Activated T-cell treated with anti-CD3 and anti-CD28 coated beads for 1 hour (primary cell): Measurements from ENCODE around the gene SCNN1A.

Experiments used
- DNase-seq: peaks from one replicate; pipeline ENCODE4 v3.0.0-alpha.2; 2020; ENCODE audit warnings: low read depth

Gene SCNN1A

DNA sequence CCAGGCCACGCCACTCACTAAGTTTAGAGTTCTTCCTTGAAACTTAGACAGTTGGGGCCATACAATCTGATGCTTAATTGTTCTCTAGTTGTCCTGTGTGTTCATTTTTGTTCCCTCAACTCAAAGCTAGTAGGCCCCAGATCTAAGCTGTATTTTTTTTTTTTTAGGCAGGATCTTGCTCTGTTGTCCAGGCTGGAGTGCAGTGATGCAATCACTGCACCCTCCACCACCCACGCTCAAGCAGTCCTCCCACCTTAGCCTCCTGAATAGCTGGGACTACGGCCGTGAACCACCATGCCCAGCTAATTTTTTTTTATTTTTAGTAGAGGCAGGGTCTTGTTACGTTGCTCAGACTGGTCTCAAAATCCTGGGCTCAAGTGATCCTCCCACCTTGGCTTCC lies 41.0 kb downstream of the SCNN1A start:
- DNase-seq: no peak

GRCh38 chr12:6333566-6333965 lies 41.8 kb downstream of the SCNN1A start:
- no peak for DNase-seq

DNA sequence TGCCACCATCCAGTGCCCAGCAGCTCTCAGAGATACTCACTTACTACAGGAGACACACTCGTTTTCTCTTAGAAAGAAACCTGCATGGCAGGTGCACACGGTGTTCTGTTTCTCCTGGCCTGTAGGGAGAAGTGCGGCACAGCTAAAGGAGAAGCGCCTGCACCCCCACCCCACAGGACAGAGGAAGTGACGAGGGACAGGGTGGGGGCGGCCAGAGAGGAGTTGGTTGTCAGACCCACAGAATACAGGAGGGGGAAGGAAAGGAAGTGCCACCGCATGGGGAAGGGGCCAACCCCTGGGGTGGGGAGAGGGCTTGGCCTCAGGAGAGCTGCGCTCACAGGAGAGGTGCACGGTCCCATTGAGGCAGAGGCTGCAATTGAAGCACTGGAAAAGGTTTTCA lies 42.3 kb downstream of the SCNN1A start:
- DNase-seq: no peak

GRCh38 chr12:6332459-6332858 lies 42.9 kb downstream of the SCNN1A start:
- no peak for DNase-seq

DNA sequence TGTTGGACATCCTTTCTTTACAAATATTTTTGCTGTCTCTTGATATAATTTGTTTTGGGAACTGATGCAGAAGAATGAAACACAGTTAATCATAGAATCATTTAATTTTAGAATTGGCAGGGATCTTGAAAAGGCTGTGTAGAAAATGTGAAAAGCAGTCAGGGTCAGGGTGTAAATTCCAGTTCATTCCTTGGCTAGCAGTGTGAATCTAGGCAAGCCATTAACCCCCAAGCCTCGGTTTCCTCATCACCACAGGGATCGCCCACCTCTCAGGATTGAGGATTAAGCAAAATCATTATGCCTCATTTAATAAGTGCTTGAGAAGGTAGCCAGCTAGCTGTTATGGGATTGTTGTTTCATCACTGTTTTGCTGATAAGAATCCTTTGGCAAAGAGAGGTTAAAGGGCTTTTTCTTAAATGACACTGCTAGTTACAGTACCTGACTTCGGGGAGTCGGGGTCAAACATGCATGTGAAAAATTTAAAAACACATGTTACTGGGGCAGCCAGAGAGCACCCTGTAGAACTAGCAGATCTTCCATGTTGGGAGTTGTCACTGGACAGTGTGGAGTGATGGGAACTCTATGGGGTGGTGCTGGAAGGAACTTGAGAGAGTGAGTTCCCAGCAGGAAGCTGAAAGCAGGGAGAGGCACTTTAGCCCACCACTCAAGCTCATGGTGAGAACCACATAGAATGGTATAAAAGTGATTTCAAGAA lies 44.2 kb downstream of the SCNN1A start:
- no peak for DNase-seq

DNA sequence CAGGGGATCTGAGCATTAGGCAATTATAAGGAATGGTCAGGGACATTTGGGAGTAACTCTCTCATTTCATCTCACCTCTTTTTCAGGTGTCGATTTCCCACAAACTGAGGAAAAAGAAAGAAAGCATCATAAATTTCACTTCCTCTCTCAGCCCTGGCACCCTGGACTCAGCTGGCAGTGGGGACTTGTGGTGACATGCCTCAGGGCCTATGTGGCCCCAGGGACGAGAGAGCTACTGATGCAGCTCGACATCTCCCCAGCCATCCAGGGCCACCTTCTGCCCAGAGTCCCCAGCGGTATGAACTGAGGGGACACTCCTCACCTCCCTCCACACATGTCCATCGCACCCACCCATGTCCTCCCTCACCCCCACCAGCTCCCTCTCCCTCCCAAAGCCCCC lies 45.2 kb downstream of the SCNN1A start:
- no peak for DNase-seq

GRCh38 chr12:6329703-6330064 lies 45.7 kb downstream of the SCNN1A start:
- DNase-seq: no peak

- no peak for DNase-seq
Observed at GRCh38 chr12:6328945-6329702, 46.2 kb downstream of the SCNN1A start.

- no peak for DNase-seq
Observed at GRCh38 chr12:6328045-6328779, 47.2 kb downstream of the SCNN1A start.

DNA sequence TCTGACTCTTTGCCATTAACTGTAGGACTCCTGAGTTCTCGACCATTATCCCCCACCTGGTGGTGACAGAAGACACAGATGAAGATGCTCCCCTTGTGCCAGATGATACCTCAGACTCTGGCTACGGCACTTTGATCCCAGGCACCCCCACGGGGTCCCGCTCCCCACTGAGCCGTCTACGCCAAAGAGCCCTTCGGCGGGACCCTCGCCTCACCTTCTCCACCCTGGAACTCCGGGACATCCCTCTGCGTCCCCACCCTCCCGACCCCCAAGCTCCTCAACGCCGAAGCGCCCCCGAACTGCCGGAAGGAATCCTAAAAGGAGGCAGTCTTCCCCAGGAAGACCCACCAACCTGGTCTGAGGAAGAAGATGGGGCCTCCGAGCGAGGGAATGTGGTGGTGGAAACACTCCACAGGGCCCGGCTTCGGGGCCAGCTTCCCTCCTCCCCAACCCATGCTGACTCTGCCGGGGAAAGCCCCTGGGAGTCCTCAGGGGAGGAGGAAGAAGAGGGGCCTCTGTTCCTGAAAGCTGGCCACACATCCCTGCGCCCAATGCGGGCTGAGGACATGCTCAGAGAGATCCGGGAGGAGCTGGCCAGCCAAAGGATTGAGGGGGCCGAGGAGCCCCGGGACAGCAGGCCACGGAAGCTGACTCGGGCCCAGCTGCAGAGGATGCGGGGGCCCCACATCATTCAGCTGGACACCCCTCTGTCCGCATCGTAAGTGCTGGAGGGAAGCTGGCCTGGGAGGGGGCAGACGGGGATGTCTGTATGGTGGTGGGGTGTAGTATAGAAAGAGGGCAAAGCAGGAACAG lies 47.9 kb downstream of the SCNN1A start:
- no peak for DNase-seq

- DNase-seq: no peak
Observed at GRCh38 chr12:6326316-6327228, 48.8 kb downstream of the SCNN1A start.

- no peak for DNase-seq
Observed at GRCh38 chr12:6324936-6325750, 50.2 kb downstream of the SCNN1A start.

DNA sequence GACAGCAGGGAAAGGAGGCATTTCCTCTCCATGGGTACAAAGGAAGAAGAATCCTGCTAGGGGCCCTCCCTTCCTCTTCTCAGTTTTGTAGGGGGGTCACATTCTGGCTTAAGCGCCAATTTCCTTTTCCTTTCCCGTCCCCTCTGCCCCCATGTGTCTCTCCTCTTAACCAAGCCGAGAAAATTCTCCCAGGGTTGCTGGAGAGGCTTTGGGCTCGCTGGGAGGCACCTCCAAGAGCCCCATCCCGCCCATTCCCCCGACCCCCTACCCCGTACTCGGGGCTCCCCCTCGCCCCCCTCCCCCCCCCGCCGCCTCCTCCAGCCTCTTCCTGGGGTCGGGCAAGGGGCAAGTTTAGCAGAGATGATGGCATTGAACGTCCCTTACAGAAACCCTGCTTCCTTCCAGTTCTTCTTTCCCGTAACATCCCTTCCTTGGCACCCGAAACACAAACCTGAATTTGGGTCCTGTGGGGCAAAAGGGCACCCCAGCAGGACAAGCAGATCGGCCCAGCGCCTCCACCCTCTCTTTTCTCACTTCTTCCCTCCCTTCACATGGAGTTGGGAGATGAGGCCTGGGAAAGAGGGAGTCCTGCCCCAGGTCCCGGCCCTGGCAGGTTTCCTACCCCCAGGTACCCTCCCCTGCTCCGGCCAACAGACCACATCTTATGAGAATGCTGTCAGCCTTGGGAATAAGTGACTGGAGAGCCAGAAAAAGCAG lies 51.2 kb downstream of the SCNN1A start:
- DNase-seq: no peak

DNA sequence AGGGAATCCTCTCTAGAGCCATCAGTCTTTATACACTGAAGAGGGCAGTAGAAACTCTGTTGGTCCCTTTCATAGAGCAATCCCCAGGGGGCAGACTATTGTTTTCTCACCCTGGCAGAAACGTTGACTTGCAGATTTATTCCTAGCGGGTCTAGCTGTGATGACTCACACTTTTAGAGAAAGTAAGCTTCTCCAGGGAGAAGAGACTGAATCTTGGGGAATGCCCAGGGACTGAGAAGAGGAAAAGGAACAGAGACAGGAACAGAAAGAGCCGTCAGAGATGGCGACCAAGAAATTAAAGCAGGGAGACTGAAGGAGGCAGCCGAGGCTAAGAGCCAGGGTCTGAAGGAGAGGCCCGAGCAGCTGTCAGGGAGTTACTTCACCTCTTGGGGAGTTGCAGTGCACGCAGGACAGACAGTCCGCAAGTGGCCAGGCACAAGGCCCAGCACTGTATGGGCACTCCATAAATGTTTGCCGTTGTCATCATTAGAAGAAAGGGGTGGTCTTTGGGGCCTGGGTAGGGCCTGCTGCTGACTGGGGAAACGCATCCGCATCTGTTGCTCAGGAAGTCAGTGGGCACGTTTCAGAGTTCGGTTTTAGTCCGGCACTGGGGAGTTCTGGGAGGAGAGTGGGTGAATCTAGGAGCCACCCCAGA lies 51.9 kb downstream of the SCNN1A start:
- no peak for DNase-seq

- no peak for DNase-seq
Observed at GRCh38 chr12:6322969-6323339, 52.4 kb downstream of the SCNN1A start.

DNA sequence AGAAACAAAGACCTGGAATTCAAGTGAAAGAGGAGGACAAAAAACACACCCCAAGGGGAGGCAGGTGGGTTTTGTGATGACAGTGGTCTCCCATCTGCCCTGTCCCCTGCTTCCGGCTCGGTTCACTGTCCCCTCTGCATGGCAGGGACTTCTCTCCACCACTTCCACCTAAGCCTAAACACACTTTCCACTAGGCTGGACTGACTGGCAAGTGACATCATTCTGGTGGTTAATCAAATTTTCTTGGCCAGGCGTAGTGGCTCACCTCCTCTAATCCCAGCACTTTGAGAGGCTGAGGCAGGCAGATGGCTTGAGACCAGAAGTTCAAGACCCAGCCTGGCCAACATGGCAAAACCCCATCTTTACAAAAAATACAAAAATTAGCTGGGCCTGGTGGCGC lies 53.0 kb downstream of the SCNN1A start:
- DNase-seq: no peak

- DNase-seq: no peak
Observed at GRCh38 chr12:6321905-6322304, 53.5 kb downstream of the SCNN1A start.

DNA sequence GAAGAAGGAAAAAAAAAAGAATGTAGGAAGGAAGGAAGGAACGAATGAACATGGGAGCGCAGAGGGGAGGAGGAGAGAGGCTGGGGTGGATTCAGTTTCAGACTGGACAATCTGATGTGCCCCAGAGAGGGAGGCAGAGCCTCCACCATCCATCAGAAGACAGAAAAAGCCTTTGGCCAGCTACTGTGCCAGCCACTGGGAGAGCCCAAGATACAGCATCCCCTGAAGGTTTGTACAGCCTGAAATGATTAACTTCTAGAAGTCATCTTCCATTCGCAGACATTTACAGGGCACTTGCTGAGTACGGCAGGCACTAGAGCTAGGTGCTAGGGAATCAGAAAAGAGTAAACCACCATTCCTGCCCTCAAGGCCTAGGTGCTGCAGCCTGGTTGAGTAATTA lies 55.9 kb downstream of the SCNN1A start:
- no peak for DNase-seq

DNA sequence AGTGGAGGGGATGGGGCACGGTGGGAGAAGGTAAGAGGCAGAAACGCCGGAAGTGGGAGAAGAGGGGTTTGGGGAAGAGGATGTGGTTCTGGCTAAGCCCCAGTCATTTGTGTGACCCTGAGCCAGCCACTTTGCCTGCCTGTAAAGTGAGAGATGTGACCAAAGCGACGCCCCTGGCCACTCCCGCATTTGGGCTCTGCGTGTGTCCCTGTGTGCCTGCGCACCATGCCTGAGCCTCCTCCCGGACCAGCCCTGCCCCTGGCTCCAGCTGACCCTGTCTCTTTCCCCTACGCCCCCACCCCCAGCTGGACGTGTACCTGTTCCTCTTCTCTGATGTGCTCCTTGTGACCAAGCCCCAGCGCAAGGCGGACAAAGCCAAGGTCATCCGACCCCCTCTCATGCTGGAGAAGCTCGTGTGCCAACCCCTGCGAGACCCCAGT lies 56.9 kb downstream of the SCNN1A start:
- DNase-seq: no peak
